ENCODE measurements around the gene BCOR. TPM values are rescaled to one million over a fixed set of nuclear protein-coding genes. Genes with fewer than 3 reads are reported as not detected.

BCOR gene
- total RNA-seq, 1 experiment from 2014 or later, result 134 TPM

DNA sequence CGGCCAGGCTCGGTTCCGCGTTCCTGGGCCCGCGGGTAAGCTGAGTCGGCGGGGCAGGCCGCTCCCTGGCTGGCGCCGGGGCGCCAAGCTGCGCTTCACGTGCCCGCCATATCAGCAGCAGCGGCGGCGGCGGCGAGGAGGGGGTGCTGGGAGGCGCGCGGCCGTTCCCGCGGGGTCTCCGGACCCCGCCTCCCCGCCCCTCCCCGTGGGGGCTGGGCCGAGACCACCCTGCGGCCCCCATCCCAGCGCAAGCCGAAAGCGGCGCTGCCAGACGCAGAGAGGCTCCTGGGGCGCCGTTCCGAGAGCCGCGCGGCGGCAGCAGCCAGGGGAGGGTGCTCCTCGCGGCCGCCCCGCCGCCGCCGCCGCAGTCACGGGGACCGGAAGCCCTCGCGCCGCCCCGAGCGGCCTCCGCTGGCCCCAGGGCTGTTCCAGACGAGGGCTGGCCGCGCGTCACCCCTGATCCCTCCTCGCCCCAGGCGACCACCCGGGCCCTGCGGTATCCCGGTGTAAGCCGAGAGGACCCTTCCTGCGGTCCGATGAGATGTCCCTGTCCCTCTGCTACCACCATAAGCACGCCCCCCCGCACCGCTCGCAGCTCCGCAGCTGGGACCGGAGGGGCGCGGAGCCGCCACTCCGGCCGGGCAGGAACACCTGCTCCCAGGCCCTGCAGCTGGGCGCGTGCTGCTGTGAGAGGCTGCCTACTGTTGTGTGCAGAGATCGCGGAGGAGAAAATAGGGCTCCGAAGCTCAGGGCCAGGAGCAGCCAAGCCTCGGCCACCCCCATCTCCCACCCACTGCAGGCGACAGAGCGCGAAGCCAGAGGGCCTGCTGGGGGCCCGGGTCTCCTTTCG lies 7.5 kb upstream of the BCOR start:
- Mint-ChIP-seq H3K27me3 (ENCODE audit: low read depth) (peaks cover 58% of the 10 kb centered on the region), H3K27ac (no peak overlapping the region), H3K4me3 (peak overlapping the region; percentile 68 to 76), H3K36me3 (ENCODE audit: insufficient read depth in 1 of 3, low read depth in 3 of 3) (peaks cover 0 to 6% (median 3%) of the 10 kb centered on the region in 3 experiments; a peak in 3 of 7 replicates), H3K9me3 (peaks cover 33 to 41% of the 10 kb centered on the region in 2 experiments), H3K4me1 (peaks cover 21 to 36% of the 10 kb centered on the region in 2 experiments)
- Histone ChIP-seq H2BK120ac (ENCODE audit: low read depth, low read length, poor library complexity, severe bottlenecking) (no peak overlapping the region), H3K14ac (ENCODE audit: insufficient read depth, low read length) (no peak overlapping the region), H2BK5ac (ENCODE audit: insufficient read length, low read length) (peak overlapping the region; percentile 46), H2BK20ac (ENCODE audit: low read depth, low read length, poor library complexity, severe bottlenecking) (no peak overlapping the region), H3K79me1 (ENCODE audit: insufficient read depth, low read depth, low read length, poor library complexity, severe bottlenecking) (no peaks in the 10 kb centered on the region), H2AK5ac (ENCODE audit: insufficient read length, low read length) (no peak overlapping the region), H3K18ac (ENCODE audit: insufficient read length, low read depth, low read length) (no peak overlapping the region), H2BK15ac (ENCODE audit: low read depth, low read length) (no peak overlapping the region; the same call in 1 of the 2 replicates), H2BK12ac (ENCODE audit: insufficient read length, low read depth, low read length) (peak overlapping the region; percentile 33), H3K4me1 (ENCODE audit: insufficient read depth, low read length) (peaks cover 8% of the 10 kb centered on the region; the same call in 1 of the 2 replicates), H3T11ph (ENCODE audit: low read length) (no peak overlapping the region), H3K27ac (ENCODE audit: insufficient read length, low read depth, low read length) (no peak overlapping the region), H3K27me3 (ENCODE audit: insufficient read depth, low read length) (peaks cover 42% of the 10 kb centered on the region), H2AFZ (ENCODE audit: low read length) (no peak overlapping the region), H3K9ac (ENCODE audit: extremely low read depth, insufficient read length, low read length) (no peak overlapping the region), H4K91ac (ENCODE audit: insufficient read length, low read depth, low read length) (no peak overlapping the region), H4K5ac (ENCODE audit: insufficient read length, low read depth, low read length) (no peak overlapping the region), H3K23me2 (ENCODE audit: insufficient read length, low read depth, low read length, poor library complexity, severe bottlenecking) (peaks cover 36% of the 10 kb centered on the region), H3K9me3 (ENCODE audit: control insufficient read depth, low read depth, low read length) (no peaks in the 10 kb centered on the region), H3K4me2 (ENCODE audit: insufficient read depth, insufficient read length, low read length) (peak overlapping the region; percentile 72), H4K20me1 (ENCODE audit: control insufficient read depth, insufficient read depth, insufficient read length) (peaks cover 3% of the 10 kb centered on the region), H3K79me2 (ENCODE audit: insufficient read depth, low read length) (no peaks in the 10 kb centered on the region), H4K8ac (replicated peaks; ENCODE audit: insufficient read length, low read depth, low read length) (no peak overlapping the region), H3K56ac (ENCODE audit: insufficient read length, low read depth, low read length) (no peak overlapping the region), H3K23ac (ENCODE audit: insufficient read length, low read depth, low read length) (no peak overlapping the region), H3K4ac (ENCODE audit: low read depth, low read length) (no peak overlapping the region)
- DNase-seq, result peak; percentile 63
- WGBS (ENCODE audit: extremely low coverage, insufficient read length, low lambda C conversion rate), result no CpG with 5 or more reads among the region's 94 CpGs
- TF ChIP-seq, protein P1, sequence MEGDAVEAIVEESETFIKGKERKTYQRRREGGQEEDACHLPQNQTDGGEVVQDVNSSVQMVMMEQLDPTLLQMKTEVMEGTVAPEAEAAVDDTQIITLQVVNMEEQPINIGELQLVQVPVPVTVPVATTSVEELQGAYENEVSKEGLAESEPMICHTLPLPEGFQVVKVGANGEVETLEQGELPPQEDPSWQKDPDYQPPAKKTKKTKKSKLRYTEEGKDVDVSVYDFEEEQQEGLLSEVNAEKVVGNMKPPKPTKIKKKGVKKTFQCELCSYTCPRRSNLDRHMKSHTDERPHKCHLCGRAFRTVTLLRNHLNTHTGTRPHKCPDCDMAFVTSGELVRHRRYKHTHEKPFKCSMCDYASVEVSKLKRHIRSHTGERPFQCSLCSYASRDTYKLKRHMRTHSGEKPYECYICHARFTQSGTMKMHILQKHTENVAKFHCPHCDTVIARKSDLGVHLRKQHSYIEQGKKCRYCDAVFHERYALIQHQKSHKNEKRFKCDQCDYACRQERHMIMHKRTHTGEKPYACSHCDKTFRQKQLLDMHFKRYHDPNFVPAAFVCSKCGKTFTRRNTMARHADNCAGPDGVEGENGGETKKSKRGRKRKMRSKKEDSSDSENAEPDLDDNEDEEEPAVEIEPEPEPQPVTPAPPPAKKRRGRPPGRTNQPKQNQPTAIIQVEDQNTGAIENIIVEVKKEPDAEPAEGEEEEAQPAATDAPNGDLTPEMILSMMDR (conservative IDR thresholded peaks at IDR 0.05), result no peak

Data from H9 (cell line).